WERI-Rb-1 (cell line): Measurements from ENCODE around the gene SMOC1.

ENCODE experiments used
- DNase-seq: peaks from one replicate; pipeline ENCODE4 v3.0.0-alpha.2; 2020
- H3K27ac ChIP-seq: fragments of 250-450 bp; sonication (Bioruptor Pico); 2 replicates; pipeline ENCODE4 v1.5.1; 2020; ENCODE audit warnings: mild to moderate bottlenecking, moderate library complexity
- H3K27me3 ChIP-seq: fragments of 250-450 bp; sonication (Bioruptor Pico); 2 replicates; pipeline ENCODE4 v1.5.1; 2021; ENCODE audit warnings: mild to moderate bottlenecking, low read depth, moderate library complexity; ENCODE audit not compliant: insufficient read depth, severe bottlenecking
- H3K36me3 ChIP-seq: fragments of 250-450 bp; sonication (Bioruptor Pico); 2 replicates; pipeline ENCODE4 v1.5.1; 2020; ENCODE audit warnings: mild to moderate bottlenecking, moderate library complexity
- H3K4me3 ChIP-seq: 2 replicates; pipeline ENCODE4 v1.5.1; 2011; ENCODE audit warnings: low read depth, mild to moderate bottlenecking, control low read depth, low read length
- H3K9me3 ChIP-seq: fragments of 250-450 bp; sonication (Bioruptor Pico); 2 replicates; pipeline ENCODE4 v1.5.1; 2021; ENCODE audit warnings: mild to moderate bottlenecking, moderate library complexity; ENCODE audit not compliant: severe bottlenecking
- CTCF ChIP-seq: IDR thresholded peaks from 2 replicates; pipeline ENCODE4 v1.5.1; 2011; ENCODE audit warnings: low read depth, mild to moderate bottlenecking, control low read depth, inconsistent platforms, low read length

SMOC1 gene

GRCh38 chr14:70027785-70028428 is 148.7 kb downstream of the SMOC1 start:
- Histone ChIP-seq H3K36me3 (no peaks in the 10 kb centered on the region), H3K27me3 (no peaks in the 10 kb centered on the region), H3K4me3 (no peak overlapping the region), H3K9me3 (no peaks in the 10 kb centered on the region), H3K27ac (no peak overlapping the region)
- TF ChIP-seq CTCF = peak; percentile 90
- DNase-seq = peak; percentile 83

- Histone ChIP-seq H3K27ac (no peak overlapping the region), H3K9me3 (no peaks in the 10 kb centered on the region), H3K4me3 (no peak overlapping the region), H3K27me3 (no peaks in the 10 kb centered on the region), H3K36me3 (no peaks in the 10 kb centered on the region)
- no peak for TF ChIP-seq CTCF
- no peak for DNase-seq
Observed at GRCh38 chr14:70029296-70030132, 150.3 kb downstream of the SMOC1 start.

DNA sequence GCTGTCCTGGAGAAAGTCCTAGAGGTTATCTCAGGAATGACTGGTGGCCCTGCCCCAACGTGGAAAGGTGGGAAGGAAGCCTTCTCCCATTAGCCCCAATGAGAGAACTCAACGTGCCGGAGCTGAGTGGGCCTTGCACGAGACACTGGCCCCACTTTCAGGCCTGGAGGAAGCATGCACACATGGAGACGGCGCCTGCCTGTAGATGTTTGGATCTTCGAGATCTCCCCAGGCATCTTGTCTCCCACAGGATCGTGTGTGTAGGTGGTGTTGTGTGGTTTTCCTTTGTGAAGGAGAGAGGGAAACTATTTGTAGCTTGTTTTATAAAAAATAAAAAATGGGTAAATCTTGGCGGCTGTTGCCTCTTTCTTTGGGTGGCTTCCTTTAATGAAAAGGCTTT is 152.8 kb downstream of the SMOC1 start:
- Histone ChIP-seq H3K36me3 (no peaks in the 10 kb centered on the region), H3K27me3 (no peaks in the 10 kb centered on the region), H3K4me3 (no peak overlapping the region), H3K27ac (no peak overlapping the region), H3K9me3 (no peaks in the 10 kb centered on the region)
- no peak for TF ChIP-seq CTCF
- DNase-seq = no peak

- no peak for DNase-seq
- no peaks in the 10 kb centered on the region for H3K9me3 ChIP-seq
- H3K27ac ChIP-seq = no peak overlapping the region
- H3K27me3 ChIP-seq = no peaks in the 10 kb centered on the region
- no peaks in the 10 kb centered on the region for H3K36me3 ChIP-seq
- no peak overlapping the region for H3K4me3 ChIP-seq
- TF ChIP-seq CTCF = no peak
Observed at GRCh38 chr14:70032447-70032846, 153.2 kb downstream of the SMOC1 start.

- TF ChIP-seq CTCF = no peak
- H3K27ac ChIP-seq = no peak overlapping the region
- no peak for DNase-seq
Observed at GRCh38 chr14:70033116-70033515, 153.9 kb downstream of the SMOC1 start.

More at GRCh38 chr14:70033116-70033515, 153.9 kb downstream of the SMOC1 start:
- no peak overlapping the region for H3K4me3 ChIP-seq
- no peaks in the 10 kb centered on the region for H3K9me3 ChIP-seq
- H3K36me3 ChIP-seq = no peaks in the 10 kb centered on the region
- peaks cover 1% of the 10 kb centered on the region for H3K27me3 ChIP-seq
